Left lung (tissue), 10 donors: ENCODE measurements around the gene METTL24. TPM values are rescaled to one million over a fixed set of nuclear protein-coding genes. Genes with fewer than 3 reads are reported as not detected.

ENCODE experiments used
- ATAC-seq: fragments of 200-7000 bp; cut with Tn5 transposase; one replicate; pipeline ENCODE4 v1.9.1; 2020; ENCODE audit warnings: moderate library complexity
- DNase-seq, 4 donors: peaks; one replicate each; pipeline ENCODE4 v3.0.0-alpha.2; 2013 to 2020
- H3K27ac ChIP-seq, 2 donors: fragments of 200-600 bp; sonication (generic) in 1 of 2; one replicate each; pipeline versions ENCODE4 v1.5.0 to v1.8.0; 2020 to 2021
- H3K27me3 ChIP-seq, 2 donors: fragments of 200-600 bp; sonication (generic) in 1 of 2; one replicate each; pipeline versions ENCODE4 v1.5.0 to v1.8.0; 2020 to 2021
- H3K36me3 ChIP-seq, 2 donors: fragments of 200-600 bp; sonication (generic) in 1 of 2; one replicate each; pipeline versions ENCODE4 v1.5.0 to v1.8.0; 2020 to 2021
- H3K4me1 ChIP-seq, 2 donors: fragments of 200-600 bp; one replicate each; pipeline ENCODE4 v1.8.0; 2021
- H3K4me3 ChIP-seq, 2 donors: fragments of 200-600 bp; sonication (generic) in 1 of 2; one replicate each; pipeline versions ENCODE4 v1.5.0 to v1.8.0; 2020 to 2021; ENCODE audit warnings: mild to moderate bottlenecking in 1 of 2
- H3K9me3 ChIP-seq, 2 donors: fragments of 200-600 bp; sonication (generic) in 1 of 2; one replicate each; pipeline versions ENCODE4 v1.5.0 to v1.8.0; 2020 to 2021
- intact Hi-C, 2 donors: fragments of 100-400 bp; cut with DNase I; formaldehyde crosslinking; loops; one replicate each; pipeline versions ENCODE4 v1.11.2 to v1.14.2; 2022
- polyA plus RNA-seq, 6 donors: library from polyadenylated mRNA; unstranded; fragments of 120-200 nt; gene quantifications; one replicate each; pipeline ENCODE4 v1.2.1, GENCODE V29; 2013; ENCODE audit not compliant: insufficient read length in 6 of 6
- total RNA-seq, 2 donors: library from RNA; stranded (reverse); fragmentation: NEBNext Ultra II Directional; extraction: Animal tissue kit (Norgen Biotek cat#: 25700); gene quantifications; one replicate each; pipeline ENCODE4 v1.2.1, GENCODE V29; 2021
- TF ChIP-seq, protein P1 (sequence below), 2 donors: fragments of 200-600 bp; sonication (generic) in 1 of 2; IDR thresholded peaks; one replicate each; pipeline versions ENCODE4 v1.5.0 to v1.8.0; 2021; ENCODE audit warnings: antibody characterized with exemption in 2 of 2
- donor health status: DM: no; HTN: yes; CAD: no.
- donor health status: DM: no; HTN: no; CAD: no.

The METTL24 gene
- total and polyA plus RNA-seq, 8 donors, result 2.3 to 5.1 (median 3.2) TPM

DNA sequence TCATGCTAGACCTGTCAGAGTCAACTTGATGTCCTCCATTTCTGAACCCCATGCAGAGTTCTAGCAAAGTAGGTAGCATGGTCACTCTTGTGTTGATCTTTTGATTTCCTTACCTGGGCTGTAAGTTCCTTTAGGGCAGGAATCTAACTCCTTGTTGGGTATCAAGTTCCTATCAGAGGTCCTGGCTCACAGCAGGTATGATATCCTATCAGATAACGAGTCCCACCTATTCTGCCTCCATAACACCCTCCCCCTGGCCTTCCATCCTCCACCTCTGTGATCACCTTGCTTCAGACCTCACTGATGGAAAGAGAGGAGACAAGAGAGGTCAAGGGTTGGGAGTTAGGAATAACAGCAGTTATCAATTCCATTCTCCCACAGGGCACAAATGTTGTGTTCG, 101.8 kb downstream of the METTL24 start:
- Histone ChIP-seq H3K27me3 (no peaks in the 10 kb centered on the region), H3K27ac (no peak overlapping the region), H3K4me3 (no peak overlapping the region), H3K4me1 (no peaks in the 10 kb centered on the region), H3K9me3 (peaks cover 0 to 10% of the 10 kb centered on the region in 2 donors), H3K36me3 (no peaks in the 10 kb centered on the region)
- no peak for ATAC-seq
- TF ChIP-seq, protein P1, sequence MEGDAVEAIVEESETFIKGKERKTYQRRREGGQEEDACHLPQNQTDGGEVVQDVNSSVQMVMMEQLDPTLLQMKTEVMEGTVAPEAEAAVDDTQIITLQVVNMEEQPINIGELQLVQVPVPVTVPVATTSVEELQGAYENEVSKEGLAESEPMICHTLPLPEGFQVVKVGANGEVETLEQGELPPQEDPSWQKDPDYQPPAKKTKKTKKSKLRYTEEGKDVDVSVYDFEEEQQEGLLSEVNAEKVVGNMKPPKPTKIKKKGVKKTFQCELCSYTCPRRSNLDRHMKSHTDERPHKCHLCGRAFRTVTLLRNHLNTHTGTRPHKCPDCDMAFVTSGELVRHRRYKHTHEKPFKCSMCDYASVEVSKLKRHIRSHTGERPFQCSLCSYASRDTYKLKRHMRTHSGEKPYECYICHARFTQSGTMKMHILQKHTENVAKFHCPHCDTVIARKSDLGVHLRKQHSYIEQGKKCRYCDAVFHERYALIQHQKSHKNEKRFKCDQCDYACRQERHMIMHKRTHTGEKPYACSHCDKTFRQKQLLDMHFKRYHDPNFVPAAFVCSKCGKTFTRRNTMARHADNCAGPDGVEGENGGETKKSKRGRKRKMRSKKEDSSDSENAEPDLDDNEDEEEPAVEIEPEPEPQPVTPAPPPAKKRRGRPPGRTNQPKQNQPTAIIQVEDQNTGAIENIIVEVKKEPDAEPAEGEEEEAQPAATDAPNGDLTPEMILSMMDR (IDR thresholded peaks at IDR 0.05), result no peak
- intact Hi-C loops, result no loop called here
- no peak for DNase-seq

DNA sequence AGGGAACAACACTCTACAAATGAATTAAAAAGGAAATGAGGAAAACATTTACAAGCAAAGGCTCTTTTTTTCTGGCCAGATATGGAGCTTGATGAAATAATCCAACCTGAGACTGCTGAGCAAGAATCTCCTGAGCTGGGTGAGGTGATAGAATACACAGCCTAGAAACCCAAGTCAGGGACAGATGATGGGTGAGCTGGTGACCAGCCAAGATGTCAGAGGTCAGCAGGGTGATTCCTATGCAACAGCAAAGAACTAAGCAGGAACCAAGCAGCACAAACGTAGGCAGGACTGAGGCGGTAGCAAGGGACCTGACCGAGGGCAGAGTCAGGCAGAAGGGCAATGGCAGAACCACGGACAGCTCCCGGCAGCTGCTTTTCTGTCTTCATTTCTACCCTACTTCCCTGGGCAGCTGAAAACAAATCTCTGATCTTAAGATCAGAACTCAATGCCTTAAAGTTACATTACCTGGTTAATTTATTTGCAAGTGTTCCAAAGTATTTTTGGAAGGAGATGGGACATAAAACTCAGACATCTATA, 102.9 kb downstream of the METTL24 start:
- H3K27ac ChIP-seq, result no peak overlapping the region
- intact Hi-C loops, result no loop called here
- no peak overlapping the region for H3K4me3 ChIP-seq
- H3K9me3 ChIP-seq, result peaks cover 0 to 9% of the 10 kb centered on the region in 2 donors
- TF ChIP-seq, protein P1 (IDR thresholded peaks at IDR 0.05), result no peak
- no peaks in the 10 kb centered on the region for H3K36me3 ChIP-seq
- peak in 2 of 4 donors; percentile 18 to 41 for DNase-seq
- peak; percentile 60 for ATAC-seq
- H3K4me1 ChIP-seq, result no peaks in the 10 kb centered on the region
- no peaks in the 10 kb centered on the region for H3K27me3 ChIP-seq

DNA sequence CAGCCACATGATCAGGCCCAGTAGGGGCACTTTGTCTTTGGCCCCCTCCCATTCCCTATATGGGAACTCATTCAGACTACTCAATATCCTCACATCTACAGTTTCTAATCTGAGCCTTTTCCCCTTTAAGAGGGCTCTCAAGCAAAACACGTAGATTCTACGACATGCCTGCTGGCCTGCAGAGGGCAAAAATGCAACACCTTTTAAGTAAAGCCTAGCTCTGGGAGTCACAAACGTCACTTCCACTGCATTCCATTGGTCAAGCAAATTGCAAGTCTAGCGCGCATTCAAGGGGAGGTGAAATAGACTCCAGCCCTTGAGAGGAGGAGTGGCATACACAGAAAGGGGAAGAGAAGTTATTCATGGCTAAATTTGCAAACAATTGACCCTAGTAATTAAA, 107.3 kb downstream of the METTL24 start:
- no peak overlapping the region for H3K27ac ChIP-seq
- no peaks in the 10 kb centered on the region for H3K9me3 ChIP-seq
- intact Hi-C loops, result no loop called here
- DNase-seq (no peak), ATAC-seq (no peak)
- no peaks in the 10 kb centered on the region for H3K27me3 ChIP-seq
- H3K4me1 ChIP-seq, result no peaks in the 10 kb centered on the region
- TF ChIP-seq, protein P1 (IDR thresholded peaks at IDR 0.05), result no peak
- H3K36me3 ChIP-seq, result no peaks in the 10 kb centered on the region
- H3K4me3 ChIP-seq, result no peak overlapping the region

DNA sequence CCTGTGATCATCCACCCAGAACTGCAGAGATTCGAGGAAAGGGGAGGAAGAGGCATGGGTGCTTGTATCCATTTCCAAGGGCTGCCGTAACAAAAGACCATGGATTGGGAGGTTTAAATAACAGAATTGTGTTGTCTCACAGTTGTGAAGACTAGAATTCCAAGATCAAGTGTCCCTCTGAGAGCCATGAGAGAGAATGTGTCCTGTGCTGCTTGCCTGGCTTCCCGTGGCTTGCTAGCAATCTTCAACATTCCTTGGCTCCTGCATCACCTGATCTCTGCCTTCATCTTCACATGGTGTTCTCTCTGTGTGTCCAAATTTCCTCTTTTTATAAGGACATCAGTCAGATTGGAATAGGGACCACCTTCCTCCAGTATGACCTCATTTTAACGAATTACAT, 108.1 kb downstream of the METTL24 start:
- intact Hi-C loops, result no loop called here
- ATAC-seq, result no peak
- Histone ChIP-seq H3K36me3 (no peaks in the 10 kb centered on the region), H3K9me3 (no peaks in the 10 kb centered on the region), H3K27ac (no peak overlapping the region), H3K4me1 (no peaks in the 10 kb centered on the region), H3K4me3 (no peak overlapping the region), H3K27me3 (no peaks in the 10 kb centered on the region)
- no peak for DNase-seq
- TF ChIP-seq, protein P1 (IDR thresholded peaks at IDR 0.05), result no peak

DNA sequence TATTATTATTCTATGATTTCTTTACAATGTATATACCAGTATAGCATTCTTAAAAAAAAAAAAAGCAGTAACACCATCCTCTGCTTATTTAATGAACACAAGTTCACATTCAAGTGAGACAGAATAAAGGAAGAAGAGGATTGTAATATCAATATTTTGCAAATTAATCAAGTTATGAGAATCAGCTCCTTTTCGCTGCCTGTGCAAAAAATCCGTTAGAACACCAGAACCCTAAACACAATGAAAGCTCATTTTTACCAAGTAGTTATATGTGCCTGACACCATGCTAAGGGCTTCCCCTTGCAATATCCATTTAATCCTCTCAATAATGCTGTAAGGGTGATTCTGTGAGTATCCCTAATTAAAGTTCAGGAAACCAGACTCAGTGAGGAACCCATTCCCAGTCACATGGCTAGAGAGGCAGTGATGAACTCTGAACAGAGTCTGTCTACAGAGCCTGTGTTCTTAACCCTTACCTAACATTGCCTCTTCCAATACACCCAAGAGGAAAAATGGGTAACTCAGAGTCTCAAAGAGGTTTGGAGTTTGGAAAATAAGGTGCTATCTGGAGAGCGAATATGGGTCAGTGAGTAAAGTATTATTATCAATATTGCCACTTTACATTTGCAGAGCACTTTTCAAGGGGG, 111.1 kb downstream of the METTL24 start:
- TF ChIP-seq, protein P1 (IDR thresholded peaks at IDR 0.05), result no peak
- H3K9me3 ChIP-seq, result no peaks in the 10 kb centered on the region
- intact Hi-C loops, result no loop called here
- no peaks in the 10 kb centered on the region for H3K4me1 ChIP-seq
- H3K36me3 ChIP-seq, result no peaks in the 10 kb centered on the region
- DNase-seq (no peak), ATAC-seq (no peak)
- no peak overlapping the region for H3K27ac ChIP-seq
- H3K4me3 ChIP-seq, result no peak overlapping the region
- no peaks in the 10 kb centered on the region for H3K27me3 ChIP-seq
